HUES64 (cell line): ENCODE measurements around the gene MRPS12.
A peak's percentile ranks its signal among the peaks of the same experiment; 100 is the strongest.
"Not testable (repeated sequence)": the region's sequence is repeated elsewhere in the genome, so short reads cannot be mapped to it uniquely, and the experiment has no call there.

Experiments used
- H3K27ac ChIP-seq: 2 replicates; pipeline ENCODE4 v1.7.0; 2013; ENCODE audit warnings: low read depth, low read length, inconsistent platforms
- H3K27me3 ChIP-seq: 2 replicates; pipeline ENCODE4 v1.6.1; 2013; ENCODE audit warnings: mild to moderate bottlenecking, low read length; ENCODE audit not compliant: insufficient read depth
- H3K36me3 ChIP-seq: 2 replicates; pipeline ENCODE4 v1.6.1; 2013; ENCODE audit warnings: mild to moderate bottlenecking, low read length; ENCODE audit not compliant: insufficient read depth
- H3K4me1 ChIP-seq: 2 replicates; pipeline ENCODE4 v1.6.1; 2013; ENCODE audit warnings: mild to moderate bottlenecking, low read length, moderate library complexity; ENCODE audit not compliant: insufficient read depth
- H3K4me3 ChIP-seq: 2 replicates; pipeline ENCODE4 v1.5.1; 2013; ENCODE audit warnings: mild to moderate bottlenecking, low read length, moderate library complexity
- H3K9ac ChIP-seq: 2 replicates; pipeline ENCODE4 v1.6.1; 2013; ENCODE audit warnings: mild to moderate bottlenecking, low read depth, low read length
- H3K9me3 ChIP-seq: 2 replicates; pipeline ENCODE4 v1.6.1; 2013; ENCODE audit warnings: low read depth, low read length; ENCODE audit not compliant: insufficient read depth
- WGBS: fragments of 150-250, 120-280 bp; methylation state at CpG from one replicate; pipeline ENCODE4 v1.1.7; 2013; ENCODE audit warnings: missing lambda C conversion rate; 5-methylcytosine and 5-hydroxymethylcytosine counted together

Gene MRPS12

DNA sequence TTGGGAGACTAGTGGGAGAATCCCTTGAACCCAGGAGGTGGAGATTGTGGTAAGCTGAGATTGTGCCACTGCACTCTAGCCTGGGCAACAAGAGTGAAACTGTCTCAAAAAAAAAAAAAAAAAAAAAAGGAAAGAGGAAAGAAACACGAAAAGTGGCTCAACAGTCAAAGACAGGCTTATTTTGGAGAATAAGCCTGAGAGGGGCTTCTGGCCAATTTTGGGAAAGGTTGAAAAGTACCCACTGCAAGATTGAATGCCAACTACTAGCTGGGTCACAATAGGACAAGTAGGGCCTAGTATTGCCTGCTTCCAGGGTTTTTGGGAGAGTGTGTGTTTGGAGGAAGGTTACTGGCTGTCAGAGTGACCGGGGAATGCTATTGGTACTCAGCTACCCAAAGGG is 27.6 kb downstream of the MRPS12 start:
- no peaks in the 10 kb centered on the region for H3K27me3 ChIP-seq

DNA sequence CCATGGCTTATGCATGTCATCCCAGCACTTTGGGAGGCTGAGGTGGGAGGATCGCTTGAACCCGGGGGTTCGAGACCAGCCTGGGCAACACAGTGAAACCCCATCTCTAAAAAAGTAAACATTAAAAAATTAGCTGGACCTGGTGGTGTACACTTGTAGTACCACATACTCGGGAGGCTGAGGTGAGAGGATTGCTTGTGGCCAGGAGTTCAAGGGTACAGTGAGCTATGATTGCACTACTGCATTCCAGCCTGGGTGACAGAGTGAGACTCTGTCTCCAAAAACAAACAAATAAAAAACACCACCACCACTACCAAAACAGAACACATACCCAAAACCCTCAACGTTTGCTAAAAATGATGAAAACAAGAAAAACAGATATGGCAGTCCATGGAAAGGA is 28.9 kb downstream of the MRPS12 start:
- H3K9me3 ChIP-seq: peaks cover 7% of the 10 kb centered on the region; the same call in 1 of the 2 replicates
- peaks cover 3% of the 10 kb centered on the region for H3K4me1 ChIP-seq
- 0 out of 2 replicates have a peak, but pooled peaks cover 4% of the 10 kb centered on the region for H3K36me3 ChIP-seq
- no peaks in the 10 kb centered on the region for H3K27me3 ChIP-seq
- WGBS: 92% methylated on average over 5 of the region's 5 CpGs
- no peak overlapping the region for H3K27ac ChIP-seq
- no peak overlapping the region for H3K4me3 ChIP-seq
- H3K9ac ChIP-seq: no peak overlapping the region

More for the DNA sequence above, 27.6 kb downstream of the MRPS12 start:
- Histone ChIP-seq H3K27ac (no peak overlapping the region), H3K4me1 (peaks cover 3% of the 10 kb centered on the region), H3K9me3 (peaks cover 7% of the 10 kb centered on the region; the same call in 1 of the 2 replicates), H3K36me3 (0 out of 2 replicates have a peak, but pooled peaks cover 4% of the 10 kb centered on the region), H3K4me3 (no peak overlapping the region), H3K9ac (no peak overlapping the region)
- 88% methylated on average over 2 of the region's 2 CpGs for WGBS

GRCh38 chr19:38964738-38965137 is 34.0 kb downstream of the MRPS12 start:
- Histone ChIP-seq H3K36me3 (peaks cover 17% of the 10 kb centered on the region), H3K27me3 (no peaks in the 10 kb centered on the region), H3K4me3 (no peak overlapping the region), H3K4me1 (peaks cover 3% of the 10 kb centered on the region), H3K27ac (no peak overlapping the region), H3K9me3 (no peaks in the 10 kb centered on the region), H3K9ac (no peak overlapping the region)
- WGBS: 92% methylated on average over 2 of the region's 2 CpGs

GRCh38 chr19:38966149-38966548 is 35.4 kb downstream of the MRPS12 start:
- H3K4me1 ChIP-seq, H3K9me3 ChIP-seq, H3K27ac ChIP-seq, H3K27me3 ChIP-seq, H3K4me3 ChIP-seq, H3K9ac ChIP-seq: not testable (repeated sequence)
- 96% methylated on average over 5 of the region's 5 CpGs for WGBS
- H3K36me3 ChIP-seq: peaks cover 17% of the 10 kb centered on the region

- peaks cover 17% of the 10 kb centered on the region for H3K36me3 ChIP-seq
- no peak overlapping the region for H3K27ac ChIP-seq
- no peak overlapping the region for H3K9ac ChIP-seq
- H3K4me3 ChIP-seq: no peak overlapping the region
- H3K9me3 ChIP-seq: no peaks in the 10 kb centered on the region
- 89% methylated on average over 12 of the region's 12 CpGs for WGBS
- peaks cover 8% of the 10 kb centered on the region for H3K4me1 ChIP-seq
- peaks cover 3% of the 10 kb centered on the region; the same call in 1 of the 2 replicates for H3K27me3 ChIP-seq
Observed at GRCh38 chr19:38970664-38971532, 40.2 kb downstream of the MRPS12 start.

GRCh38 chr19:38971672-38972071 is 40.9 kb downstream of the MRPS12 start:
- peaks cover 3% of the 10 kb centered on the region; the same call in 1 of the 2 replicates for H3K27me3 ChIP-seq
- no peak overlapping the region for H3K27ac ChIP-seq
- no peak overlapping the region for H3K9ac ChIP-seq
- 94% methylated on average over 1 of the region's 2 CpGs for WGBS
- H3K9me3 ChIP-seq: no peaks in the 10 kb centered on the region
- peaks cover 13% of the 10 kb centered on the region for H3K36me3 ChIP-seq
- H3K4me1 ChIP-seq: peaks cover 13% of the 10 kb centered on the region
- H3K4me3 ChIP-seq: no peak overlapping the region

- Histone ChIP-seq H3K36me3 (no peaks in the 10 kb centered on the region), H3K27ac (peak overlapping the region; percentile 76; the same call in 1 of the 2 replicates), H3K4me1 (peaks cover 13% of the 10 kb centered on the region), H3K27me3 (peaks cover 3% of the 10 kb centered on the region; the same call in 1 of the 2 replicates), H3K9me3 (peaks cover 2% of the 10 kb centered on the region), H3K4me3 (peak overlapping the region; percentile 81), H3K9ac (peak overlapping the region; percentile 79)
- WGBS: 34% methylated on average over 17 of the region's 19 CpGs
Observed at GRCh38 chr19:38974624-38975213, 44.0 kb downstream of the MRPS12 start.

- H3K36me3 ChIP-seq: no peaks in the 10 kb centered on the region
- WGBS: 1% methylated on average over 63 of the region's 63 CpGs
- H3K9ac ChIP-seq: peak within 1 kb of the TSS; percentile 79
- H3K27ac ChIP-seq: peak within 1 kb of the TSS; percentile 76
- peaks cover 7% of the 10 kb centered on the region for H3K9me3 ChIP-seq
- H3K4me1 ChIP-seq: peaks cover 13% of the 10 kb centered on the region
- peak within 1 kb of the TSS; percentile 81 for H3K4me3 ChIP-seq
- H3K27me3 ChIP-seq: peaks cover 3% of the 10 kb centered on the region; the same call in 1 of the 2 replicates
Observed at GRCh38 chr19:38975214-38975860, 44.6 kb downstream of the MRPS12 start, which contains the start of gene FBXO17. TSS of gene FBXO17 (minus strand) at chr19:38975742. CDS start at chr19:38950319, 25,423 bp downstream.

DNA sequence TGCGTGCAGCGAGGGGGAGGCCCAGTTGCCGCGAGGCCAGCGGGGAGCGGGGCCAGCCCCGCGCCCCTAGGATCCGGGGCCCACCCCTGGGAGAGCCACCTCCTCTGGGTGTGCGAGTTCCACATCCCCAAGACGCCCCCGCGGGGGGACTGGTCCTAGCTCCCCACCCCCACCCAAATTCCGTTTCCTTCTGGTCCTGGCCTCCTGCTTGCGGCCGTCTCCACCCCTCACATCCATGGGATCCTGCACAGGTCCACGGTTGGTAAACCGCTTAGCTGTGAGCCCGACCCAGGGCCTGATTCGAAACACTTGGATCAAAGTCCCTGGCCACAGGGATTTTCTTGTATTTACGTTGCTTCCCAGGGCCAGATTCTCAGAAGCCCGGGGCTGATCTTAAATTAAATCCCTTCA is 45.1 kb downstream of the MRPS12 start:
- H3K4me3 ChIP-seq: peak overlapping the region; percentile 81
- peak overlapping the region; percentile 58; the same call in 1 of the 2 replicates for H3K27ac ChIP-seq
- peaks cover 3% of the 10 kb centered on the region; the same call in 1 of the 2 replicates for H3K27me3 ChIP-seq
- under 1% methylated on average over 22 of the region's 22 CpGs for WGBS
- peaks cover 13% of the 10 kb centered on the region for H3K4me1 ChIP-seq
- H3K9ac ChIP-seq: peak overlapping the region; percentile 48
- no peaks in the 10 kb centered on the region for H3K36me3 ChIP-seq
- H3K9me3 ChIP-seq: peaks cover 12% of the 10 kb centered on the region

GRCh38 chr19:38977445-38978325 is 46.9 kb downstream of the MRPS12 start:
- Histone ChIP-seq H3K36me3 (no peaks in the 10 kb centered on the region), H3K9ac (no peak overlapping the region)
- WGBS: 91% methylated on average over 14 of the region's 15 CpGs

More at GRCh38 chr19:38977445-38978325, 46.9 kb downstream of the MRPS12 start:
- Histone ChIP-seq H3K4me1 (peaks cover 13% of the 10 kb centered on the region), H3K4me3 (no peak overlapping the region), H3K27ac (no peak overlapping the region), H3K27me3 (peaks cover 3% of the 10 kb centered on the region; the same call in 1 of the 2 replicates), H3K9me3 (peaks cover 18% of the 10 kb centered on the region)
